Astrocyte (in vitro differentiated cells and primary cell): ENCODE results near the gene DISC1. TPM values are rescaled to one million over a fixed set of nuclear protein-coding genes. Genes with fewer than 3 reads are reported as not detected.

Source experiments
- DNase-seq: peaks from one replicate; pipeline ENCODE4 v3.0.0-alpha.2; 2010; ENCODE audit warnings: low read depth
- FAIRE-seq: peaks from 2 replicates; lab custom pipeline; 2011; peaks lifted over from hg19 to GRCh38; lab: Jason Lieb, UNC
- H2AFZ ChIP-seq: 2 replicates; pipeline ENCODE4 v1.6.0; 2012; ENCODE audit warnings: low read depth, low read length, inconsistent platforms
- H3K27ac ChIP-seq: 2 replicates; pipeline ENCODE4 v1.5.1; 2011; ENCODE audit warnings: low read depth, low read length, inconsistent platforms
- H3K27me3 ChIP-seq: 2 replicates; pipeline ENCODE4 v1.6.0; 2011; ENCODE audit warnings: low read length, inconsistent platforms; ENCODE audit not compliant: insufficient read depth
- H3K36me3 ChIP-seq: 2 replicates; pipeline ENCODE4 v1.5.1; 2011; ENCODE audit warnings: low read length, inconsistent platforms; ENCODE audit not compliant: insufficient read depth
- H3K4me1 ChIP-seq: 2 replicates; pipeline ENCODE4 v1.5.1; 2011; ENCODE audit warnings: low read length, inconsistent platforms; ENCODE audit not compliant: insufficient read depth
- H3K4me2 ChIP-seq: 2 replicates; pipeline ENCODE4 v1.6.0; 2012; ENCODE audit warnings: low read length, inconsistent platforms
- H3K4me3 ChIP-seq: 2 replicates; pipeline ENCODE4 v1.5.1; 2011; ENCODE audit warnings: low read depth, mild to moderate bottlenecking, low read length, inconsistent platforms; ENCODE audit not compliant: insufficient read depth
- H3K79me2 ChIP-seq: 2 replicates; pipeline ENCODE4 v1.6.0; 2012; ENCODE audit warnings: mild to moderate bottlenecking, low read length, inconsistent platforms; ENCODE audit not compliant: insufficient read depth
- H3K9ac ChIP-seq: 2 replicates; pipeline ENCODE4 v1.6.0; 2012; ENCODE audit warnings: mild to moderate bottlenecking, low read length, inconsistent platforms
- H3K9me3 ChIP-seq: 2 replicates; pipeline ENCODE4 v1.5.1; 2012; ENCODE audit warnings: low read depth, mild to moderate bottlenecking, low read length, inconsistent platforms; ENCODE audit not compliant: insufficient read depth
- H4K20me1 ChIP-seq: 2 replicates; pipeline ENCODE4 v1.6.0; 2012; ENCODE audit warnings: low read length, inconsistent platforms; ENCODE audit not compliant: insufficient read depth
- H3K27ac Mint-ChIP-seq: one replicate; pipeline ENCODE4 v1.8.0; 2021; ENCODE audit warnings: mild to moderate bottlenecking, mixed read lengths; ENCODE audit not compliant: unreplicated experiment
- H3K27me3 Mint-ChIP-seq: one replicate; pipeline ENCODE4 v1.8.0; 2021; ENCODE audit warnings: low read depth, mixed read lengths; ENCODE audit not compliant: unreplicated experiment
- H3K36me3 Mint-ChIP-seq: one replicate; pipeline ENCODE4 v1.8.0; 2021; ENCODE audit warnings: low read depth, mixed read lengths; ENCODE audit not compliant: unreplicated experiment
- H3K4me1 Mint-ChIP-seq: one replicate; pipeline ENCODE4 v1.8.0; 2021; ENCODE audit warnings: low read depth, mixed read lengths; ENCODE audit not compliant: unreplicated experiment
- H3K4me3 Mint-ChIP-seq: one replicate; pipeline ENCODE4 v1.8.0; 2021; ENCODE audit warnings: mild to moderate bottlenecking, moderate library complexity, mixed read lengths; ENCODE audit not compliant: unreplicated experiment
- H3K9me3 Mint-ChIP-seq: one replicate; pipeline ENCODE4 v1.8.0; 2021; ENCODE audit warnings: mild to moderate bottlenecking, mixed read lengths; ENCODE audit not compliant: unreplicated experiment
- EZH2 ChIP-seq: IDR thresholded peaks from 2 replicates; pipeline ENCODE4 v1.6.1; 2012; ENCODE audit warnings: mild to moderate bottlenecking, low read length, inconsistent platforms; ENCODE audit not compliant: insufficient read depth
- total RNA-seq: library from RNA; stranded (reverse); gene quantifications from 2 replicates; pipeline ENCODE4 v1.2.1, GENCODE V29; 2021
- TF ChIP-seq, protein P1 (sequence below): IDR thresholded peaks from 2 replicates; pipeline ENCODE4 v1.5.1; 2011; ENCODE audit warnings: low read depth, mild to moderate bottlenecking, inconsistent platforms, low read length, moderate library complexity; ENCODE audit not compliant: insufficient read depth

Gene DISC1
- total RNA-seq, 1 donor from 2014 or later = 9.1 TPM

DNA sequence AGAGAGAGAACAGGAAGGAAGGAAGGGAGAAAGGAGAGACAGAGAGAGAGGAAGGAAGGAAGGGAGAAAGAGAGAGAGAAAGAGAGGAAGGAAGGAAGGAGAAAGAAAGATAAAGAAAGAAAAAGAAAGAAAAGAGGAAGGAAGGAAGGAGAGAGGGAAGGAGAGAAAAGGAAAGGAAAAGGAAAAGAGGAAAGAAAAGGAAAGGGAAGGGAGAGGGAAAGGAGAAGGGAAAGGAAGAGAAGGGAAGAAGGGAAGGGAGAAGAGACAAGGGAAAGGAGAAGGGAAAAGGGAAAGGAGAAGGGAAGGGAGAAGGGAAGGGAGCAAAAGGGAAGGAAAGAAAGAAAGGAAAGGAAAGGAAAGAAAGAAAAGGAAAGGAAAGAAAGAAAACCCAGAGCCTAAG lies 404.6 kb downstream of the DISC1 start:
- no peak overlapping the region for H3K4me3 ChIP-seq
- H3K4me1 Mint-ChIP-seq = peaks cover 4% of the 10 kb centered on the region
- no peak overlapping the region for H2AFZ ChIP-seq
- no peak for FAIRE-seq
- no peaks in the 10 kb centered on the region for H3K4me1 ChIP-seq
- no peak overlapping the region for H3K27ac Mint-ChIP-seq
- H4K20me1 ChIP-seq = no peaks in the 10 kb centered on the region
- H3K9ac ChIP-seq = no peak overlapping the region
- no peak overlapping the region for H3K27ac ChIP-seq
- DNase-seq = no peak
- H3K9me3 ChIP-seq = no peaks in the 10 kb centered on the region
- no peaks in the 10 kb centered on the region for H3K79me2 ChIP-seq
- no peaks in the 10 kb centered on the region for H3K36me3 ChIP-seq
- H3K27me3 ChIP-seq = no peaks in the 10 kb centered on the region
- TF ChIP-seq, protein P1, sequence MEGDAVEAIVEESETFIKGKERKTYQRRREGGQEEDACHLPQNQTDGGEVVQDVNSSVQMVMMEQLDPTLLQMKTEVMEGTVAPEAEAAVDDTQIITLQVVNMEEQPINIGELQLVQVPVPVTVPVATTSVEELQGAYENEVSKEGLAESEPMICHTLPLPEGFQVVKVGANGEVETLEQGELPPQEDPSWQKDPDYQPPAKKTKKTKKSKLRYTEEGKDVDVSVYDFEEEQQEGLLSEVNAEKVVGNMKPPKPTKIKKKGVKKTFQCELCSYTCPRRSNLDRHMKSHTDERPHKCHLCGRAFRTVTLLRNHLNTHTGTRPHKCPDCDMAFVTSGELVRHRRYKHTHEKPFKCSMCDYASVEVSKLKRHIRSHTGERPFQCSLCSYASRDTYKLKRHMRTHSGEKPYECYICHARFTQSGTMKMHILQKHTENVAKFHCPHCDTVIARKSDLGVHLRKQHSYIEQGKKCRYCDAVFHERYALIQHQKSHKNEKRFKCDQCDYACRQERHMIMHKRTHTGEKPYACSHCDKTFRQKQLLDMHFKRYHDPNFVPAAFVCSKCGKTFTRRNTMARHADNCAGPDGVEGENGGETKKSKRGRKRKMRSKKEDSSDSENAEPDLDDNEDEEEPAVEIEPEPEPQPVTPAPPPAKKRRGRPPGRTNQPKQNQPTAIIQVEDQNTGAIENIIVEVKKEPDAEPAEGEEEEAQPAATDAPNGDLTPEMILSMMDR = no peak
- TF ChIP-seq EZH2 = no peak
- H3K36me3 Mint-ChIP-seq = peaks cover 8% of the 10 kb centered on the region
- no peak overlapping the region for H3K4me3 Mint-ChIP-seq
- no peak overlapping the region for H3K4me2 ChIP-seq
- H3K27me3 Mint-ChIP-seq = peaks cover 2% of the 10 kb centered on the region
- H3K9me3 Mint-ChIP-seq = peaks cover 4% of the 10 kb centered on the region

DNA sequence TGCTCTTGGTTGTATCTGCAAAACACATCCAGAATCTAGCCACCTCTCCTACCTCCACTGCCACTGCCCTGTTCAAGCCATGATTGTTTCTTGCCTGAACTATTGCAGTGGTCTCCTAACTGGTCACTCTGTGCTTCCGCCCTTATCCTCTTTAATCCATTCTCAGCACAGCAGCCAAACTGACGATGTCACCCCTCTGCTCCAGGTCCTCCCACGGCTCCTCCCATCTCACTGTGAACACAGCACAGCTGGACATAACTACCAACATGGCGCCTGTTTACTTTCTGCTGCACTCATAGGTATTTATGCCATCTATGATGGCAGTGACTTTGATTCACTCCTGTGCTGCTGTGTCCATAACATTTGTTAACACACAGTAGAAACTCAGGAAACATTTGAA lies 406.7 kb downstream of the DISC1 start:
- H3K9me3 Mint-ChIP-seq = peaks cover 4% of the 10 kb centered on the region
- no peaks in the 10 kb centered on the region for H4K20me1 ChIP-seq
- H3K9me3 ChIP-seq = no peaks in the 10 kb centered on the region
- TF ChIP-seq EZH2 = no peak
- TF ChIP-seq, protein P1 = no peak
- H3K4me1 Mint-ChIP-seq = peaks cover 4% of the 10 kb centered on the region
- no peak overlapping the region for H3K4me2 ChIP-seq
- no peak overlapping the region for H3K27ac ChIP-seq
- FAIRE-seq (no peak), DNase-seq (no peak)
- no peak overlapping the region for H3K4me3 Mint-ChIP-seq
- H3K4me3 ChIP-seq = no peak overlapping the region
- H2AFZ ChIP-seq = no peak overlapping the region
- no peaks in the 10 kb centered on the region for H3K27me3 ChIP-seq
- no peak overlapping the region for H3K27ac Mint-ChIP-seq
- H3K4me1 ChIP-seq = no peaks in the 10 kb centered on the region
- H3K36me3 Mint-ChIP-seq = peaks cover 4% of the 10 kb centered on the region
- no peak overlapping the region for H3K9ac ChIP-seq
- H3K36me3 ChIP-seq = no peaks in the 10 kb centered on the region
- H3K27me3 Mint-ChIP-seq = peaks cover 2% of the 10 kb centered on the region
- H3K79me2 ChIP-seq = no peaks in the 10 kb centered on the region

DNA sequence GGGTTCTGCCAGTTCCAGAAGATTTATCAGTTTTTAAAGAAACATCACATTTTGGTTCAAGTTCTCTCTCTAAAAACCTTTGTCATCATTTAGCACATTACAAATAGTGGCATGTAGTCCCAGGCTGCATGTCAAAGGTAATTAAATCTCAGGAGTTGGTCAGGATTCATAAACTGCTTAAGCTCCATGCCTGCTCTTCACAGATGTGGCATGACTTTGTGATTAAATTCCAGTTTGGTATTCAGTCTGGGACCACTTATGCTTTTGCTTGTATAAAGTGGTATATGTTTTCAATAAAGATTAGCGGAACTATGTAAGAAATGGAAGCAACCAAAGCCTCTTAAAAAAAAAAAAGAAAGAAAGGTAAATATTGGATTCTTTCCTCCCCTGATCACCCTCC lies 408.0 kb downstream of the DISC1 start:
- FAIRE-seq = no peak
- Histone ChIP-seq H3K36me3 (no peaks in the 10 kb centered on the region), H3K4me3 (no peak overlapping the region), H4K20me1 (no peaks in the 10 kb centered on the region), H3K4me1 (no peaks in the 10 kb centered on the region), H3K9ac (no peak overlapping the region), H3K4me2 (no peak overlapping the region), H3K27me3 (no peaks in the 10 kb centered on the region), H3K79me2 (no peaks in the 10 kb centered on the region), H3K9me3 (no peaks in the 10 kb centered on the region), H2AFZ (no peak overlapping the region), H3K27ac (no peak overlapping the region)
- DNase-seq = no peak
- Mint-ChIP-seq H3K27ac (no peak overlapping the region), H3K36me3 (peaks cover 4% of the 10 kb centered on the region), H3K4me1 (peaks cover 9% of the 10 kb centered on the region), H3K4me3 (no peak overlapping the region), H3K9me3 (peaks cover 4% of the 10 kb centered on the region), H3K27me3 (peaks cover 2% of the 10 kb centered on the region)
- TF ChIP-seq, protein P1 = no peak
- TF ChIP-seq EZH2 = no peak
